Anterior cingulate cortex (tissue), 58 donors: ENCODE measurements around the gene CTIF.

Experiments
- DNase-seq, 58 donors: peaks; one replicate each; lab custom pipeline; 2025; lab: John Stamatoyannopoulos, UW

CTIF gene

GRCh38 chr18:48548921-48549320, 10.1 kb downstream of the CTIF start:
- no peak for DNase-seq

GRCh38 chr18:48550101-48550729, 11.4 kb downstream of the CTIF start:
- no peak for DNase-seq

GRCh38 chr18:48551100-48551499, 12.3 kb downstream of the CTIF start:
- DNase-seq: no peak

GRCh38 chr18:48552130-48552529, 13.3 kb downstream of the CTIF start:
- DNase-seq: no peak

GRCh38 chr18:48553236-48553635, 14.4 kb downstream of the CTIF start:
- no peak for DNase-seq

GRCh38 chr18:48554610-48555400, 16.0 kb downstream of the CTIF start:
- DNase-seq: no peak

GRCh38 chr18:48555465-48555995, 16.7 kb downstream of the CTIF start:
- no peak for DNase-seq

- DNase-seq: no peak
These were observed 18.9 kb downstream of the CTIF start for GRCh38 chr18:48557640-48558174.

GRCh38 chr18:48558248-48558647, 19.4 kb downstream of the CTIF start:
- DNase-seq: no peak

GRCh38 chr18:48560491-48560890, 21.7 kb downstream of the CTIF start:
- DNase-seq: no peak

- no peak for DNase-seq
These were observed 23.2 kb downstream of the CTIF start for GRCh38 chr18:48562075-48562474.

- no peak for DNase-seq
These were observed 24.2 kb downstream of the CTIF start for GRCh38 chr18:48563027-48563426.

GRCh38 chr18:48564139-48564538, 25.3 kb downstream of the CTIF start:
- no peak for DNase-seq

GRCh38 chr18:48565105-48565504, 26.3 kb downstream of the CTIF start:
- DNase-seq: no peak

- no peak for DNase-seq
These were observed 27.8 kb downstream of the CTIF start for GRCh38 chr18:48566589-48566988.

- DNase-seq: no peak
These were observed 28.6 kb downstream of the CTIF start for GRCh38 chr18:48567388-48567787.

GRCh38 chr18:48569139-48569914, 30.5 kb downstream of the CTIF start:
- no peak for DNase-seq

GRCh38 chr18:48569915-48570264, 31.1 kb downstream of the CTIF start:
- no peak for DNase-seq

- no peak for DNase-seq
These were observed 31.5 kb downstream of the CTIF start for GRCh38 chr18:48570313-48570712.

- no peak for DNase-seq
These were observed 33.0 kb downstream of the CTIF start for GRCh38 chr18:48571639-48572384.
